Ascending aorta (tissue), 2 donors: ENCODE data around the gene LRP11. TPM values are rescaled to one million over a fixed set of nuclear protein-coding genes. Genes with fewer than 3 reads are reported as not detected.

Experiments used
- DNase-seq, 2 donors: peaks; one replicate each; pipeline ENCODE4 v3.0.0-alpha.2; 2019; ENCODE audit warnings: low spot score in 2 of 2
- H3K27ac ChIP-seq, 2 donors: fragments of 200-600 bp; sonication (generic); one replicate each; pipeline ENCODE4 v1.5.1; 2016 to 2017; ENCODE audit warnings: mild to moderate bottlenecking in 1 of 2
- H3K27me3 ChIP-seq: fragments of 200-600 bp; sonication (generic); one replicate; pipeline ENCODE4 v1.5.1; 2017
- H3K36me3 ChIP-seq, 2 donors: fragments of 200-600 bp; sonication (generic); one replicate each; pipeline ENCODE4 v1.5.1; 2016
- H3K4me1 ChIP-seq, 2 donors: fragments of 200-600 bp; sonication (generic); one replicate each; pipeline ENCODE4 v1.5.1; 2016 to 2017; ENCODE audit warnings: mild to moderate bottlenecking in 1 of 2
- H3K4me3 ChIP-seq, 2 donors: fragments of 200-600 bp; sonication (generic); one replicate each; pipeline ENCODE4 v1.5.1; 2016 to 2017; ENCODE audit warnings: mild to moderate bottlenecking in 1 of 2
- H3K9me3 ChIP-seq, 2 donors: fragments of 200-600 bp; sonication (generic); one replicate each; pipeline ENCODE4 v1.5.1; 2016
- CTCF ChIP-seq, 3 experiments: fragments of 200-600 bp in 2 of 3; fragments of 450-650 bp in 1 of 3; sonication (generic) in 2 of 3; IDR thresholded peaks; one replicate each; pipeline ENCODE4 v1.5.1; 2016 to 2019; ENCODE audit warnings: antibody characterized with exemption in 3 of 3, mild to moderate bottlenecking in 1 of 3, moderate library complexity in 1 of 3
- intact Hi-C: fragments of 100-400 bp; cut with DNase I; formaldehyde crosslinking; loops from one replicate; pipeline ENCODE4 v1.15.1; 2023
- total RNA-seq: library from RNA; depleted of rRNA; stranded (reverse); fragments of >200 nt; gene quantifications from one replicate; pipeline ENCODE4 v1.1.0, GENCODE V29; 2016

Gene LRP11
- total RNA-seq, 1 donor from 2014 or later: 39.1 TPM

- Histone ChIP-seq H3K4me3 (no peak overlapping the region), H3K27me3 (no peaks in the 10 kb centered on the region), H3K27ac (no peak overlapping the region), H3K9me3 (no peaks in the 10 kb centered on the region), H3K36me3 (peaks cover 17 to 45% of the 10 kb centered on the region in 2 donors), H3K4me1 (peaks cover 0 to under 1% of the 10 kb centered on the region in 2 donors)
- intact Hi-C loops: no loop called here
- no peak for TF ChIP-seq CTCF (IDR thresholded peaks at IDR 0.05)
- DNase-seq: no peak
These were observed 92.2 kb downstream of the LRP11 start for GRCh38 chr6:149771925-149772324.

- H3K4me3 ChIP-seq: no peak overlapping the region
- no peak overlapping the region for H3K27ac ChIP-seq
- peaks cover 0 to 3% of the 10 kb centered on the region in 2 donors for H3K4me1 ChIP-seq
- no peak for TF ChIP-seq CTCF (IDR thresholded peaks at IDR 0.05)
- intact Hi-C loops: no loop called here
- H3K36me3 ChIP-seq: peaks cover 17 to 44% of the 10 kb centered on the region in 2 donors
- DNase-seq: no peak
- no peaks in the 10 kb centered on the region for H3K9me3 ChIP-seq
- no peaks in the 10 kb centered on the region for H3K27me3 ChIP-seq
These were observed 93.0 kb downstream of the LRP11 start for GRCh38 chr6:149771185-149771584.

- no peaks in the 10 kb centered on the region for H3K9me3 ChIP-seq
- peaks cover 14 to 33% of the 10 kb centered on the region in 2 donors for H3K36me3 ChIP-seq
- no peak for DNase-seq
- no peaks in the 10 kb centered on the region for H3K27me3 ChIP-seq
- H3K4me1 ChIP-seq: peaks cover 0 to 3% of the 10 kb centered on the region in 2 donors
- H3K27ac ChIP-seq: no peak overlapping the region
- intact Hi-C loops: no loop called here
- TF ChIP-seq CTCF (IDR thresholded peaks at IDR 0.05): no peak
- no peak overlapping the region for H3K4me3 ChIP-seq
These were observed 94.5 kb downstream of the LRP11 start for GRCh38 chr6:149769676-149770075.

Other genes starting within 250 kb of the LRP11 start
- 0.64 TPM for gene KATNA1, start 215.6 kb downstream of the LRP11 start, total RNA-seq
- 11.9 TPM for gene LATS1, start 146.3 kb downstream of the LRP11 start, total RNA-seq
- 2.9 TPM for gene NUP43, start 117.8 kb downstream of the LRP11 start, total RNA-seq
- gene PCMT1, start 114.6 kb downstream of the LRP11 start, total RNA-seq: 23.5 TPM
- gene RAET1E, start 33.8 kb upstream of the LRP11 start, total RNA-seq: not detected
- not detected for gene RAET1G, start 58.8 kb upstream of the LRP11 start, total RNA-seq
- not detected for gene ULBP2, start 77.7 kb upstream of the LRP11 start, total RNA-seq
- 3.8 TPM for gene ULBP1, start 99.6 kb upstream of the LRP11 start, total RNA-seq
- not detected for gene RAET1L, start 161.2 kb upstream of the LRP11 start, total RNA-seq
- gene ULBP3, start 204.8 kb upstream of the LRP11 start, total RNA-seq: 24.2 TPM